Measurements from ENCODE around the gene PRH2. TPM values are rescaled to one million over a fixed set of nuclear protein-coding genes. Genes with fewer than 3 reads are reported as not detected.

The PRH2 gene
- total RNA-seq, 1 experiment from 2014 or later: not detected

- no peak for ATAC-seq
- RAD21 ChIA-PET (ENCODE audit: low non-redundant PET in 1 of 2, low total read pairs in 2 of 2, uncharacterized antibody in 2 of 2, unreplicated experiment in 2 of 2): no interaction called here
Measured at GRCh38 chr12:10889226-10889625, 39.8 kb upstream of the PRH2 start.

More at GRCh38 chr12:10889226-10889625, 39.8 kb upstream of the PRH2 start:
- H3K4me2 ChIP-seq (ENCODE audit: low read length): no peak overlapping the region
- H3K4me1 ChIP-seq (ENCODE audit: control insufficient read depth in 1 of 2, insufficient read depth in 2 of 2, low read length in 2 of 2): no peaks in the 10 kb centered on the region
- CTCF ChIA-PET: no interaction called here
- no peak overlapping the region for H2AFZ ChIP-seq (ENCODE audit: low read depth, low read length, poor library complexity, severe bottlenecking)
- POLR2A ChIA-PET: no interaction called here
- H3K9ac ChIP-seq (ENCODE audit: low read length): no peak overlapping the region
- BruUV-seq (replicated peaks): no TSS peak
- H3K9me3 ChIP-seq (ENCODE audit: control insufficient read depth in 1 of 2, insufficient read depth in 1 of 2, low read depth in 1 of 2, low read length in 2 of 2): no peaks in the 10 kb centered on the region
- no peaks in the 10 kb centered on the region for H3K9me2 ChIP-seq (ENCODE audit: insufficient read depth)
- H4K20me1 ChIP-seq (ENCODE audit: insufficient read depth): no peaks in the 10 kb centered on the region
- no peaks in the 10 kb centered on the region for H3K27me3 ChIP-seq (ENCODE audit: insufficient read depth, low read length)
- intact Hi-C loops (cut with micrococcal nuclease): no loop called here
- H3K4me3 ChIP-seq (replicated peaks in 1 of 2; ENCODE audit: low read depth in 1 of 2, low read length in 2 of 2): no peak overlapping the region
- no peaks in the 10 kb centered on the region for H3K36me3 ChIP-seq (ENCODE audit: control insufficient read depth in 1 of 2, insufficient read depth in 2 of 2, low read length in 2 of 2)
- no peak for TF ChIP-seq YY1 (IDR thresholded peaks at IDR 0.05; ENCODE audit: extremely low read depth, insufficient replicate concordance, low read depth, low read length)
- no peak for TF ChIP-seq FOSL1 (IDR thresholded peaks at IDR 0.05; ENCODE audit: low read depth)
- no peak for TF ChIP-seq POLR2A (IDR thresholded peaks at IDR 0.05; ENCODE audit: borderline replicate concordance, extremely low read depth, insufficient read depth, insufficient read length)
- no peak for TF ChIP-seq REST (IDR thresholded peaks at IDR 0.05; ENCODE audit: low read depth)
- no peak for TF ChIP-seq JUND (IDR thresholded peaks at IDR 0.05)
- no peak for TF ChIP-seq CTCF (IDR thresholded peaks at IDR 0.05 in 2 of 3, conservative IDR thresholded peaks at IDR 0.05 in 1 of 3; ENCODE audit: borderline replicate concordance in 1 of 3, insufficient read depth in 1 of 3, low read depth in 2 of 3, low read length in 2 of 3)
- TF ChIP-seq MAX (IDR thresholded peaks at IDR 0.05): no peak
- no peak for TF ChIP-seq EGR1 (IDR thresholded peaks at IDR 0.05; ENCODE audit: low read depth)
- no peak for TF ChIP-seq RAD21 (IDR thresholded peaks at IDR 0.05; ENCODE audit: low read depth)
- TF ChIP-seq ZNF274 (IDR thresholded peaks at IDR 0.05; ENCODE audit: low read depth, low read length): no peak
- TF ChIP-seq ATF3 (IDR thresholded peaks at IDR 0.05): no peak
- no peak for TF ChIP-seq TCF7L2 (IDR thresholded peaks at IDR 0.05; ENCODE audit: borderline replicate concordance, extremely low read depth, insufficient read depth, insufficient read length)
- TF ChIP-seq ELF1 (IDR thresholded peaks at IDR 0.05; ENCODE audit: borderline replicate concordance, low read depth): no peak
- TF ChIP-seq EZH2 (IDR thresholded peaks at IDR 0.05): no peak
- TF ChIP-seq POLR2AphosphoS5 (IDR thresholded peaks at IDR 0.05; ENCODE audit: low read depth, low read length): no peak
- no peak for DNase-seq (ENCODE audit: low read depth, low spot score)
- H3K27ac ChIP-seq (ENCODE audit: low read depth, low read length): no peak overlapping the region
- no peaks in the 10 kb centered on the region for H3K79me2 ChIP-seq (ENCODE audit: insufficient read depth, low read length)
